Neural cell (in vitro differentiated cells): Measurements from ENCODE around the gene SPC24. TPM values are rescaled to one million over a fixed set of nuclear protein-coding genes. Genes with fewer than 3 reads are reported as not detected.

Experiments
- H2AFZ ChIP-seq: fragments of 200-600, 300-800 bp; sonication (generic), shearing (Covaris generic); 2 replicates; pipeline ENCODE4 v1.6.0; 2014; ENCODE audit warnings: low read depth, mild to moderate bottlenecking, antibody characterized with exemption, low read length, moderate library complexity
- H3F3A ChIP-seq: fragments of 200-600 bp; shearing (Covaris generic); 2 replicates; pipeline ENCODE4 v1.6.1; 2016; ENCODE audit warnings: mild to moderate bottlenecking, moderate library complexity, mixed read lengths, antibody characterized with exemption, low read length; ENCODE audit not compliant: insufficient read depth, poor library complexity, severe bottlenecking
- H3K27ac ChIP-seq: fragments of 200-600, 300-800 bp; sonication (generic), shearing (Covaris generic); 2 replicates; pipeline ENCODE4 v1.5.1; 2014; ENCODE audit warnings: mild to moderate bottlenecking, low read length, moderate library complexity
- H3K27me3 ChIP-seq: fragments of 300-800, 200-600 bp; sonication (generic), shearing (Covaris generic); 2 replicates; pipeline ENCODE4 v1.6.0; 2014; ENCODE audit warnings: mild to moderate bottlenecking, low read depth, low read length, moderate library complexity; ENCODE audit not compliant: insufficient read depth
- H3K36me3 ChIP-seq: fragments of 300-800, 200-600 bp; sonication (generic), shearing (Covaris generic); 2 replicates; pipeline ENCODE4 v1.5.1; 2014; ENCODE audit warnings: mild to moderate bottlenecking, antibody characterized with exemption, low read length, moderate library complexity; ENCODE audit not compliant: insufficient read depth
- H3K4me2 ChIP-seq: fragments of 300-800, 200-600 bp; sonication (generic), shearing (Covaris generic); 2 replicates; pipeline ENCODE4 v1.6.0; 2014; ENCODE audit warnings: mild to moderate bottlenecking, low read length
- H3K4me3 ChIP-seq: fragments of 300-800, 200-600 bp; sonication (generic), shearing (Covaris generic); 2 replicates; pipeline ENCODE4 v1.5.1; 2014; ENCODE audit warnings: mild to moderate bottlenecking, low read length, moderate library complexity
- H3K79me2 ChIP-seq: fragments of 200-600 bp; shearing (Covaris generic); replicated peaks from 2 replicates; pipeline ENCODE4 v1.6.0; 2014; ENCODE audit warnings: mild to moderate bottlenecking, low read length, moderate library complexity; ENCODE audit not compliant: insufficient read depth
- H3K9ac ChIP-seq: fragments of 300-800, 200-600 bp; sonication (generic), shearing (Covaris generic); 2 replicates; pipeline ENCODE4 v1.6.1; 2016; ENCODE audit warnings: mild to moderate bottlenecking, low read length, mixed read lengths
- H3K9me2 ChIP-seq: fragments of 200-600 bp; shearing (Covaris generic); 2 replicates; pipeline ENCODE4 v1.6.1; 2016; ENCODE audit warnings: mild to moderate bottlenecking, low read length, mixed read lengths; ENCODE audit not compliant: insufficient read depth
- H3K9me3 ChIP-seq: fragments of 200-600, 300-800 bp; sonication (generic), shearing (Covaris generic); 2 replicates; pipeline ENCODE4 v1.6.1; 2016; ENCODE audit warnings: mild to moderate bottlenecking, mixed run types, low read length, moderate library complexity, mixed read lengths
- H4K20me1 ChIP-seq: fragments of 200-600 bp; shearing (Covaris generic); 2 replicates; pipeline ENCODE4 v1.6.1; 2016; ENCODE audit warnings: mild to moderate bottlenecking, mixed run types; ENCODE audit not compliant: insufficient read depth
- CTCF ChIP-seq: fragments of 450-650 bp; IDR thresholded peaks from 2 replicates; pipeline ENCODE4 v1.5.1; 2014; ENCODE audit warnings: antibody characterized with exemption, mild to moderate bottlenecking, moderate library complexity; ENCODE audit not compliant: poor library complexity, severe bottlenecking
- EP300 ChIP-seq: fragments of 450-650 bp; conservative IDR thresholded peaks from 2 replicates; pipeline ENCODE4 v1.6.1; 2014; ENCODE audit warnings: antibody characterized with exemption, mild to moderate bottlenecking, moderate library complexity; ENCODE audit not compliant: poor library complexity, severe bottlenecking
- EZH2 ChIP-seq: fragments of 200-600, 300-800 bp; shearing (Covaris generic), sonication (generic); IDR thresholded peaks from 2 replicates; pipeline ENCODE4 v1.6.1; 2014; ENCODE audit warnings: antibody characterized with exemption, low read length, borderline replicate concordance, mild to moderate bottlenecking; ENCODE audit not compliant: insufficient read depth, poor library complexity, severe bottlenecking
- MXI1 ChIP-seq: fragments of 450-650 bp; conservative IDR thresholded peaks from 2 replicates; pipeline ENCODE4 v1.6.1; 2014; ENCODE audit warnings: antibody characterized with exemption, mild to moderate bottlenecking; ENCODE audit not compliant: poor library complexity, severe bottlenecking
- POLR2AphosphoS5 ChIP-seq: IDR thresholded peaks from 2 replicates; pipeline ENCODE4 v1.6.1; 2012
- RAD21 ChIP-seq: fragments of 450-650 bp; conservative IDR thresholded peaks from 2 replicates; pipeline ENCODE4 v1.6.1; 2014; ENCODE audit warnings: antibody characterized with exemption, mild to moderate bottlenecking, moderate library complexity
- REST ChIP-seq: IDR thresholded peaks from 2 replicates; pipeline ENCODE4 v1.6.1; 2012; ENCODE audit warnings: borderline replicate concordance
- SMC3 ChIP-seq: fragments of 450-650 bp; conservative IDR thresholded peaks from 2 replicates; pipeline ENCODE4 v1.6.1; 2014; ENCODE audit warnings: antibody characterized with exemption, mild to moderate bottlenecking, moderate library complexity; ENCODE audit not compliant: poor library complexity
- TAF1 ChIP-seq: IDR thresholded peaks from 2 replicates; pipeline ENCODE4 v1.6.1; 2012; ENCODE audit warnings: low read depth
- polyA plus RNA-seq: library from polyadenylated mRNA; depleted of rRNA; stranded (reverse); fragments of >200 nt; gene quantifications from 2 replicates; pipeline ENCODE4 v1.2.3, GENCODE V29; 2014

Gene SPC24
- polyA plus RNA-seq, 1 donor from 2014 or later: 0.40 TPM

GRCh38 chr19:11102944-11103343 lies 52.6 kb downstream of the SPC24 start:
- H3K27me3 ChIP-seq: no peaks in the 10 kb centered on the region
- H3K4me2 ChIP-seq: no peak overlapping the region
- no peaks in the 10 kb centered on the region for H4K20me1 ChIP-seq
- no peaks in the 10 kb centered on the region for H3F3A ChIP-seq
- H2AFZ ChIP-seq: no peak overlapping the region
- TF ChIP-seq RAD21 (no peak), TAF1 (no peak), POLR2AphosphoS5 (no peak), EP300 (no peak), SMC3 (no peak), MXI1 (no peak), REST (no peak), CTCF (no peak), EZH2 (no peak)
- H3K79me2 ChIP-seq: peaks cover 30% of the 10 kb centered on the region
- no peaks in the 10 kb centered on the region for H3K36me3 ChIP-seq
- H3K9ac ChIP-seq: no peak overlapping the region
- H3K27ac ChIP-seq: no peak overlapping the region
- H3K9me2 ChIP-seq: no peaks in the 10 kb centered on the region
- H3K4me3 ChIP-seq: no peak overlapping the region
- no peaks in the 10 kb centered on the region for H3K9me3 ChIP-seq

- H3K36me3 ChIP-seq: no peaks in the 10 kb centered on the region
- no peak overlapping the region for H2AFZ ChIP-seq
- H4K20me1 ChIP-seq: no peaks in the 10 kb centered on the region
- H3K9me3 ChIP-seq: no peaks in the 10 kb centered on the region
- H3K9ac ChIP-seq: no peak overlapping the region
- H3K79me2 ChIP-seq: peaks cover 48% of the 10 kb centered on the region
- H3K27me3 ChIP-seq: no peaks in the 10 kb centered on the region
- H3F3A ChIP-seq: no peaks in the 10 kb centered on the region
- no peaks in the 10 kb centered on the region for H3K9me2 ChIP-seq
- no peak overlapping the region for H3K27ac ChIP-seq
- no peak overlapping the region for H3K4me3 ChIP-seq
- TF ChIP-seq RAD21 (no peak), POLR2AphosphoS5 (no peak), CTCF (no peak), TAF1 (no peak), SMC3 (no peak), REST (no peak)
- H3K4me2 ChIP-seq: no peak overlapping the region
Measured at GRCh38 chr19:11101057-11101456, 54.5 kb downstream of the SPC24 start.
